A549 (cell line): ENCODE results near the gene KATNAL1.

Source experiments
- CHD2 ChIP-seq: fragments of 150-350 bp; IDR thresholded peaks from 2 replicates; pipeline ENCODE4 v1.6.1; 2014; ENCODE audit warnings: low read length; ENCODE audit not compliant: partially characterized antibody
- CTCF ChIP-seq: fragments of >200 bp; sonication (Bioruptor Twin); formaldehyde crosslinking; IDR thresholded peaks from 3 replicates; pipeline ENCODE4 v1.5.1; 2016
- HOXB5 ChIP-seq: fragments of 250-450 bp; sonication (Bioruptor Pico); IDR thresholded peaks from 2 replicates; pipeline ENCODE4 v1.5.0; 2020; ENCODE audit warnings: mild to moderate bottlenecking, moderate library complexity
- TP53 ChIP-seq: fragments of 250-450 bp; sonication (Bioruptor Pico); IDR thresholded peaks from 2 replicates; pipeline ENCODE4 v1.5.0; 2021; ENCODE audit warnings: mild to moderate bottlenecking, moderate library complexity

DNA sequence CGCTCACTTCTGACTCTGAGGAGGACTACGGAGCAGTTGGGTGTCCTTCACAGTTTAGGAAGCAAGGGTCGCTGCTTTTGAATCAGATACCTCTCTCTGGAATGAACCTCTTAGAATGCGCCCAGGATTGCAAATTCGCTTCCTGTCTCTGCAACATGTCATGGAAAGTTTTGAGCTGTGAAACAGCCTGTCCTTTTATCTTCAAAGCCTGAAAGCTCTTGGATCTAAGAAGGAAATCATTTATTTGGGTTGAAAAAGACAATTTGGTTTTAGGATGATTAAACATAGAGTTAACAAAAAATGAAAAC lies 134.1 kb downstream of the KATNAL1 start:
- TF ChIP-seq HOXB5 (CRISPR knock-in tag) (no peak), CTCF (no peak), TP53 (CRISPR knock-in tag) (no peak), CHD2 (no peak)
